ENCODE data around the gene FLNA. TPM values are rescaled to one million over a fixed set of nuclear protein-coding genes. Genes with fewer than 3 reads are reported as not detected.

The FLNA gene
- total and polyA plus RNA-seq, 2 donors (not counting 3 experiments of a cell fraction or from before 2014, with no cell fraction given): 658 to 1,474 TPM

DNA sequence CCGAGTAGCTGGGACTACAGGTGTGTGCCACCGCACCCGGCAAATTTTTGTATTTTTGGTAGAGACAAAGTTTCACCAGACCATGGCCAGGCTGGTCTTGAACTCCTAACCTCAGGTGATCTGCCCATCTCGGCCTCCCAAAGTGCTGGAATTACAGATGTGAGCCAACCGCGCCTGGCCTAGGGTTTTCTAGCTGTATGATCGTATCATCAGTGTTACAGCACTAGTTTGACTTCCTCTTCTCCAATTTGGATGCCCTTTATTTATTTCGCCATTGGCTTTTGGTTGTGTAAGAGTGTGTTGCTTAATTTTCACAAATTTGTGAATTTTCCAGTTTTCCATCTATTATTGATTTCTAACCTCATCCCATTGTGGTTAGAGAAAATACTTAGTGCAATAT is 73.6 kb downstream of the FLNA start:
- CTCF ChIA-PET: no interaction called here
- FAIRE-seq: no peak
- no TSS peak for BruUV-seq (replicated peaks)

More for the DNA sequence above, 73.6 kb downstream of the FLNA start:
- dilution Hi-C loops (cut with MboI; ENCODE audit: extremely low pct_ligation_motif_present, low sequenced_read_pairs) (no loop called here), intact Hi-C loops (cut with micrococcal nuclease) (no loop called here)
- H3K4me1 ChIP-seq (ENCODE audit: control insufficient read depth, extremely low read depth, insufficient read depth, low read length): no peaks in the 10 kb centered on the region
- H4K20me1 ChIP-seq (replicated peaks; ENCODE audit: control insufficient read depth, extremely low read depth, insufficient read depth, low read length): no peaks in the 10 kb centered on the region
- H3K9me3 ChIP-seq (replicated peaks; ENCODE audit: control insufficient read depth, insufficient read depth, low read length): no peaks in the 10 kb centered on the region
- H3K9me1 ChIP-seq (replicated peaks; ENCODE audit: control insufficient read depth, extremely low read depth, insufficient read depth, low read length): no peaks in the 10 kb centered on the region
- H3K9ac ChIP-seq (replicated peaks; ENCODE audit: extremely low read depth, insufficient read depth, low read length): no peak overlapping the region
- H3K79me2 ChIP-seq (ENCODE audit: control insufficient read depth, insufficient read depth, low read length): no peaks in the 10 kb centered on the region
- no peak overlapping the region for H3K4me3 ChIP-seq (replicated peaks in 1 of 3; ENCODE audit: insufficient read depth in 1 of 3, low read depth in 1 of 3, low read length in 3 of 3)
- H3K27ac ChIP-seq (ENCODE audit: insufficient read depth, low read depth, low read length): no peak overlapping the region
- no peak overlapping the region for H3K4me2 ChIP-seq (ENCODE audit: insufficient read depth, low read length)
- TF ChIP-seq, protein P1, sequence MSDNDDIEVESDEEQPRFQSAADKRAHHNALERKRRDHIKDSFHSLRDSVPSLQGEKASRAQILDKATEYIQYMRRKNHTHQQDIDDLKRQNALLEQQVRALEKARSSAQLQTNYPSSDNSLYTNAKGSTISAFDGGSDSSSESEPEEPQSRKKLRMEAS (IDR thresholded peaks at IDR 0.05; ENCODE audit: insufficient read depth, insufficient read length): no peak
- TF ChIP-seq MYC (IDR thresholded peaks at IDR 0.05; ENCODE audit: low read depth, low read length) (no peak), GATA2 (IDR thresholded peaks at IDR 0.05; ENCODE audit: insufficient read depth, insufficient read length, low read depth, low read length) (no peak), POLR2A (IDR thresholded peaks at IDR 0.05; ENCODE audit: low read depth, low read length) (no peak), EZH2 (IDR thresholded peaks at IDR 0.05; ENCODE audit: borderline replicate concordance, low read depth, low read length, severe bottlenecking) (no peak), FOS (IDR thresholded peaks at IDR 0.05; ENCODE audit: borderline replicate concordance, insufficient read depth, low read length) (no peak), POLR2AphosphoS5 (IDR thresholded peaks at IDR 0.05; ENCODE audit: insufficient read depth, low read depth, low read length) (no peak)
- H2AFZ ChIP-seq (ENCODE audit: low read depth, low read length): no peak overlapping the region
- H3K36me3 ChIP-seq (ENCODE audit: control insufficient read depth in 2 of 2, extremely low read depth in 1 of 2, insufficient read depth in 2 of 2, low read length in 2 of 2): no peaks in the 10 kb centered on the region
- POLR2A ChIA-PET: no interaction called here
- no peaks in the 10 kb centered on the region for H3K27me3 ChIP-seq (ENCODE audit: control insufficient read depth in 2 of 2, insufficient read depth in 2 of 2, low read length in 2 of 2)
- DNase-seq (ENCODE audit: low read depth, low spot score): no peak

Small RNAs within 50 kb of the gene (small RNA-seq; reads per million reads assigned to genes)
- not detected for gene SNORA70 (ENCODE audit: insufficient read depth, insufficient read length, low read depth, low replicate concordance)

Other genes with a start within 250 kb of the FLNA start
- not detected in 2 replicates for gene OPN1LW, start 230.4 kb downstream of the FLNA start, total RNA-seq
- not detected in 2 replicates for gene OPN1LW, start 230.4 kb downstream of the FLNA start, polyA plus RNA-seq
- not detected in 2 replicates for gene OPN1MW, start 192.0 kb downstream of the FLNA start, total RNA-seq
- 0.10 TPM in 1 of 2 replicates, not detected in the other for gene OPN1MW, start 192.0 kb downstream of the FLNA start, polyA plus RNA-seq
- gene OPN1MW2, start 154.9 kb downstream of the FLNA start, total RNA-seq: not detected in 2 replicates
- gene OPN1MW2, start 154.9 kb downstream of the FLNA start, polyA plus RNA-seq: not detected in 2 replicates
- not detected in 2 replicates for gene OPN1MW3, start 117.1 kb downstream of the FLNA start, total RNA-seq
- not detected in 2 replicates for gene OPN1MW3, start 117.1 kb downstream of the FLNA start, polyA plus RNA-seq
- gene TEX28, start 79.5 kb downstream of the FLNA start, total RNA-seq: not detected in 2 replicates
- gene TEX28, start 79.5 kb downstream of the FLNA start, polyA plus RNA-seq: not detected in 2 replicates
- not detected in 2 replicates for gene TKTL1, start 78.8 kb downstream of the FLNA start, total RNA-seq
- 0.03 TPM in 1 of 2 replicates, not detected in the other for gene TKTL1, start 78.8 kb downstream of the FLNA start, polyA plus RNA-seq
- gene EMD, start 4.7 kb upstream of the FLNA start, total RNA-seq: 71.5 and 76.8 TPM in 2 replicates
- 47.0 and 50.6 TPM in 2 replicates for gene EMD, start 4.7 kb upstream of the FLNA start, polyA plus RNA-seq
- gene RPL10, start 23.7 kb upstream of the FLNA start, total RNA-seq: 2,493 and 2,979 TPM in 2 replicates
- gene RPL10, start 23.7 kb upstream of the FLNA start, polyA plus RNA-seq: 6,375 and 7,586 TPM in 2 replicates
- 47.5 and 61.5 TPM in 2 replicates for gene DNASE1L1, start 34.6 kb upstream of the FLNA start, total RNA-seq
- 84.9 and 90.8 TPM in 2 replicates for gene DNASE1L1, start 34.6 kb upstream of the FLNA start, polyA plus RNA-seq
- gene TAFAZZIN, start 36.9 kb upstream of the FLNA start, total RNA-seq: 43.4 and 46.6 TPM in 2 replicates
- 33.8 and 37.2 TPM in 2 replicates for gene TAFAZZIN, start 36.9 kb upstream of the FLNA start, polyA plus RNA-seq
- gene ATP6AP1, start 54.0 kb upstream of the FLNA start, total RNA-seq: 136 and 145 TPM in 2 replicates
- gene ATP6AP1, start 54.0 kb upstream of the FLNA start, polyA plus RNA-seq: 322 and 393 TPM in 2 replicates
- gene GDI1, start 62.5 kb upstream of the FLNA start, total RNA-seq: 128 and 131 TPM in 2 replicates
- 247 and 267 TPM in 2 replicates for gene GDI1, start 62.5 kb upstream of the FLNA start, polyA plus RNA-seq
- 111 and 123 TPM in 2 replicates for gene FAM50A, start 69.5 kb upstream of the FLNA start, total RNA-seq
- gene FAM50A, start 69.5 kb upstream of the FLNA start, polyA plus RNA-seq: 66.6 and 75.9 TPM in 2 replicates
- gene PLXNA3, start 83.6 kb upstream of the FLNA start, total RNA-seq: 58.3 and 58.6 TPM in 2 replicates
- gene PLXNA3, start 83.6 kb upstream of the FLNA start, polyA plus RNA-seq: 56.8 and 63.2 TPM in 2 replicates
- gene LAGE3, start 104.6 kb upstream of the FLNA start, total RNA-seq: 14.3 and 17.8 TPM in 2 replicates
- 31.9 and 47.8 TPM in 2 replicates for gene LAGE3, start 104.6 kb upstream of the FLNA start, polyA plus RNA-seq
- gene UBL4A, start 112.0 kb upstream of the FLNA start, total RNA-seq: 27.2 and 31.4 TPM in 2 replicates
- gene UBL4A, start 112.0 kb upstream of the FLNA start, polyA plus RNA-seq: 25.3 and 28.3 TPM in 2 replicates
- gene SLC10A3, start 116.0 kb upstream of the FLNA start, total RNA-seq: 19.7 and 22.6 TPM in 2 replicates
- 21.9 and 30.8 TPM in 2 replicates for gene SLC10A3, start 116.0 kb upstream of the FLNA start, polyA plus RNA-seq
- gene FAM3A, start 141.6 kb upstream of the FLNA start, total RNA-seq: 25.6 and 42.9 TPM in 2 replicates
- 32.0 and 37.3 TPM in 2 replicates for gene FAM3A, start 141.6 kb upstream of the FLNA start, polyA plus RNA-seq
- gene G6PD, start 172.2 kb upstream of the FLNA start, total RNA-seq: 159 and 161 TPM in 2 replicates
- gene G6PD, start 172.2 kb upstream of the FLNA start, polyA plus RNA-seq: 155 and 173 TPM in 2 replicates
- gene IKBKG, start 173.0 kb upstream of the FLNA start, total RNA-seq: 40.3 and 41.2 TPM in 2 replicates
- 47.8 and 52.1 TPM in 2 replicates for gene IKBKG, start 173.0 kb upstream of the FLNA start, polyA plus RNA-seq
- not detected in 2 replicates for gene CTAG1A, start 210.5 kb upstream of the FLNA start, total RNA-seq
- gene CTAG1A, start 210.5 kb upstream of the FLNA start, polyA plus RNA-seq: not detected in 2 replicates
- gene CTAG1B, start 244.6 kb upstream of the FLNA start, total RNA-seq: not detected in 2 replicates
- gene CTAG1B, start 244.6 kb upstream of the FLNA start, polyA plus RNA-seq: not detected in 2 replicates